GM20000 (cell line): ENCODE measurements around the gene EPB41L4B.
"Not testable (repeated sequence)": the region's sequence is repeated elsewhere in the genome, so short reads cannot be mapped to it uniquely, and the experiment has no call there.

Source experiments
- DNase-seq: peaks from one replicate; pipeline ENCODE4 v3.0.0; 2012; ENCODE audit warnings: low spot score
- TF ChIP-seq, protein P1 (sequence below): IDR thresholded peaks from 2 replicates; pipeline ENCODE4 v1.5.1; 2012; ENCODE audit warnings: mild to moderate bottlenecking, control low read depth; ENCODE audit errors: extremely low read depth, missing control alignments

EPB41L4B gene

DNA sequence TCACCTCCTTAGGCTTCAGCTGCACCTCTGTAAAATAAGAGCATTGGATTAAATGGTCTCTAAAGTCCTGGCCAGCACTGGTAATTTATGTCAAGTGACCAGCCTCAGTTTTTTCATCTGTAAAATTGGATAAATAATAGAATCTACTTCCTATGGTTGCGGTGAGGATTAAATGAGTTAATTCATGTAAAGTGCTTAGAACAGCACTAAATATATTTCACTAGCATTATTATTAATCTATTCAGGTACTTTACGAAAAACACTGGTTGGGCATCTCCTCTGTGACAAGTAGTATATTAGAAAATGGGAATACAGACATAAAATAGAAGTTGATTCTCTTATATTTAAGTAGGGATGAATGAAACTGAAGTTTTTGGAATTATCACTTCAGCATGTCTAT lies 187.3 kb downstream of the EPB41L4B start:
- DNase-seq = no peak
- TF ChIP-seq, protein P1, sequence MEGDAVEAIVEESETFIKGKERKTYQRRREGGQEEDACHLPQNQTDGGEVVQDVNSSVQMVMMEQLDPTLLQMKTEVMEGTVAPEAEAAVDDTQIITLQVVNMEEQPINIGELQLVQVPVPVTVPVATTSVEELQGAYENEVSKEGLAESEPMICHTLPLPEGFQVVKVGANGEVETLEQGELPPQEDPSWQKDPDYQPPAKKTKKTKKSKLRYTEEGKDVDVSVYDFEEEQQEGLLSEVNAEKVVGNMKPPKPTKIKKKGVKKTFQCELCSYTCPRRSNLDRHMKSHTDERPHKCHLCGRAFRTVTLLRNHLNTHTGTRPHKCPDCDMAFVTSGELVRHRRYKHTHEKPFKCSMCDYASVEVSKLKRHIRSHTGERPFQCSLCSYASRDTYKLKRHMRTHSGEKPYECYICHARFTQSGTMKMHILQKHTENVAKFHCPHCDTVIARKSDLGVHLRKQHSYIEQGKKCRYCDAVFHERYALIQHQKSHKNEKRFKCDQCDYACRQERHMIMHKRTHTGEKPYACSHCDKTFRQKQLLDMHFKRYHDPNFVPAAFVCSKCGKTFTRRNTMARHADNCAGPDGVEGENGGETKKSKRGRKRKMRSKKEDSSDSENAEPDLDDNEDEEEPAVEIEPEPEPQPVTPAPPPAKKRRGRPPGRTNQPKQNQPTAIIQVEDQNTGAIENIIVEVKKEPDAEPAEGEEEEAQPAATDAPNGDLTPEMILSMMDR = no peak

GRCh38 chr9:109132567-109133021 lies 188.3 kb downstream of the EPB41L4B start:
- TF ChIP-seq, protein P1 = no peak
- DNase-seq = no peak

- DNase-seq = no peak
- TF ChIP-seq, protein P1 = no peak
Measured at GRCh38 chr9:109129470-109130197, 191.2 kb downstream of the EPB41L4B start.

- not testable (repeated sequence) for DNase-seq
Measured at GRCh38 chr9:109126671-109127070, 194.2 kb downstream of the EPB41L4B start.

DNA sequence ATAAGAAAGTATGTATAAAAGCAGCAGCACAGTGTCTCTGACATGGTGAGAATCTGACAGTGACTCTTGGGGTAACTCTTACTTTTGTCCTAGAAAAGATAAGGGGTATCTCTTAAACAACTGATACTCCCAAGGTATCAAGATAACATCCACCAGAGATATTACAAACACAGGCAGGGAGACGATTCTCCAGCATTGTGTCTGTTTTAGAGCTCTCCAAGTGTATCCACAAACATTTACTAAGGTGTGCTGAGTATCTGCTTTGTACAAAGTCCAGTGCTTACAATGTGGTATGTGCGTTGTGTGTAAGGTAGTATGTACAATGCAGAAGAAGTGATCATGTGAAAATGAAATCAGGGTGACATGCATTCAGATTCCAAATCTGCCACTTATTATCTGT lies 196.7 kb downstream of the EPB41L4B start:
- no peak for DNase-seq
- TF ChIP-seq, protein P1 = no peak

GRCh38 chr9:109122726-109123621 lies 197.9 kb downstream of the EPB41L4B start:
- DNase-seq = peak; percentile 39

More at GRCh38 chr9:109122726-109123621, 197.9 kb downstream of the EPB41L4B start:
- TF ChIP-seq, protein P1 = no peak
